Esophagus muscularis mucosa (tissue), 4 donors: ENCODE results near the gene NDRG3.

ENCODE experiments used
- EP300 ChIP-seq: sonication (generic); formaldehyde crosslinking; IDR thresholded peaks from one replicate; pipeline ENCODE4 v1.6.1; 2017; ENCODE audit warnings: antibody characterized with exemption
- POLR2A ChIP-seq: fragments of 450-650 bp; IDR thresholded peaks from one replicate; pipeline ENCODE4 v1.6.1; 2017; ENCODE audit warnings: antibody characterized with exemption, moderate library complexity, mild to moderate bottlenecking, low read depth
- TF ChIP-seq, protein P1 (sequence below), 3 experiments: fragments of 200-600 bp in 2 of 3; fragments of 450-650 bp in 1 of 3; sonication (generic) in 2 of 3; IDR thresholded peaks; one replicate each; pipeline ENCODE4 v1.5.1; 2017 to 2019; ENCODE audit warnings: antibody characterized with exemption in 3 of 3, mild to moderate bottlenecking in 2 of 3, moderate library complexity in 1 of 3

- TF ChIP-seq, protein P1, sequence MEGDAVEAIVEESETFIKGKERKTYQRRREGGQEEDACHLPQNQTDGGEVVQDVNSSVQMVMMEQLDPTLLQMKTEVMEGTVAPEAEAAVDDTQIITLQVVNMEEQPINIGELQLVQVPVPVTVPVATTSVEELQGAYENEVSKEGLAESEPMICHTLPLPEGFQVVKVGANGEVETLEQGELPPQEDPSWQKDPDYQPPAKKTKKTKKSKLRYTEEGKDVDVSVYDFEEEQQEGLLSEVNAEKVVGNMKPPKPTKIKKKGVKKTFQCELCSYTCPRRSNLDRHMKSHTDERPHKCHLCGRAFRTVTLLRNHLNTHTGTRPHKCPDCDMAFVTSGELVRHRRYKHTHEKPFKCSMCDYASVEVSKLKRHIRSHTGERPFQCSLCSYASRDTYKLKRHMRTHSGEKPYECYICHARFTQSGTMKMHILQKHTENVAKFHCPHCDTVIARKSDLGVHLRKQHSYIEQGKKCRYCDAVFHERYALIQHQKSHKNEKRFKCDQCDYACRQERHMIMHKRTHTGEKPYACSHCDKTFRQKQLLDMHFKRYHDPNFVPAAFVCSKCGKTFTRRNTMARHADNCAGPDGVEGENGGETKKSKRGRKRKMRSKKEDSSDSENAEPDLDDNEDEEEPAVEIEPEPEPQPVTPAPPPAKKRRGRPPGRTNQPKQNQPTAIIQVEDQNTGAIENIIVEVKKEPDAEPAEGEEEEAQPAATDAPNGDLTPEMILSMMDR (IDR thresholded peaks at IDR 0.05): no peak
- TF ChIP-seq POLR2A (no peak), EP300 (no peak)
These were observed 57.3 kb downstream of the NDRG3 start for GRCh38 chr20:36688630-36689029.
